Common myeloid progenitor, CD34-positive (primary cell): Measurements from ENCODE around the gene BEND7.

Experiments
- CTCF ChIA-PET: fragments of 350-600 bp; sonication (Branson Sonifier 250); formaldehyde crosslinking; loops from one replicate; lab custom pipeline; 2021; ENCODE audit warnings: antibody characterized with exemption; lab: Charles Lee
- POLR2A ChIA-PET: fragments of 350-600 bp; sonication (Branson Sonifier 250); formaldehyde crosslinking; loops from one replicate; lab custom pipeline; 2021; ENCODE audit warnings: antibody characterized with exemption; lab: Charles Lee
- DNase-seq, 3 donors: peaks; one replicate each; pipeline versions ENCODE4 v3.0.0 to v3.0.0-alpha.2; 2013
- H3K27ac ChIP-seq, 2 experiments: 1 replicate in 1 of 2; 2 replicates in 1 of 2; pipeline ENCODE4 v1.7.0; 2013; ENCODE audit warnings: inconsistent platforms in 2 of 2, low read length in 2 of 2, mild to moderate bottlenecking in 2 of 2, low read depth in 1 of 2, moderate library complexity in 1 of 2; ENCODE audit not compliant: severe bottlenecking in 2 of 2, insufficient read depth in 1 of 2, poor library complexity in 1 of 2
- H3K27me3 ChIP-seq, 5 experiments: replicated peaks in 2 of 5; 1 replicate in 3 of 5; 2 replicates in 2 of 5; pipeline versions ENCODE4 v1.6.1 to v1.7.0; 2013; ENCODE audit warnings: low read length in 4 of 5, mild to moderate bottlenecking in 2 of 5, moderate library complexity in 2 of 5, inconsistent platforms in 1 of 5; ENCODE audit not compliant: insufficient read depth in 5 of 5, control insufficient read depth in 4 of 5
- H3K36me3 ChIP-seq, 4 experiments: 1 replicate in 2 of 4; 2 replicates in 2 of 4; pipeline versions ENCODE4 v1.6.1 to v1.7.0; 2013; ENCODE audit warnings: low read length in 3 of 4, control low read depth in 1 of 4, mild to moderate bottlenecking in 1 of 4; ENCODE audit not compliant: control insufficient read depth in 4 of 4, insufficient read depth in 4 of 4
- H3K4me1 ChIP-seq, 4 experiments: 1 replicate in 3 of 4; 2 replicates in 1 of 4; pipeline versions ENCODE4 v1.6.1 to v1.7.1; 2013; ENCODE audit warnings: low read length in 3 of 4, mild to moderate bottlenecking in 3 of 4, control low read depth in 1 of 4, inconsistent platforms in 1 of 4, moderate library complexity in 1 of 4; ENCODE audit not compliant: control insufficient read depth in 4 of 4, insufficient read depth in 4 of 4; ENCODE audit errors: control extremely low read depth in 1 of 4
- H3K4me3 ChIP-seq, 7 experiments: 1 replicate in 4 of 7; 2 replicates in 3 of 7; pipeline versions ENCODE4 v1.5.1 to v1.7.0; 2013; ENCODE audit warnings: mild to moderate bottlenecking in 7 of 7, low read length in 6 of 7, moderate library complexity in 6 of 7, inconsistent platforms in 2 of 7, low read depth in 2 of 7, control low read depth in 1 of 7; ENCODE audit not compliant: insufficient read depth in 4 of 7, control insufficient read depth in 1 of 7; ENCODE audit errors: extremely low read depth in 1 of 7
- H3K9me3 ChIP-seq, 5 experiments: 1 replicate in 4 of 5; 2 replicates in 1 of 5; pipeline versions ENCODE4 v1.6.1 to v1.7.1; 2013; ENCODE audit warnings: low read length in 4 of 5, mild to moderate bottlenecking in 2 of 5, inconsistent platforms in 1 of 5, low read depth in 1 of 5, moderate library complexity in 1 of 5; ENCODE audit not compliant: control insufficient read depth in 4 of 5, insufficient read depth in 2 of 5; ENCODE audit errors: control extremely low read depth in 1 of 5
- WGBS: methylation state at CpG from one replicate; pipeline ENCODE4 v1.1.5; 2013; ENCODE audit not compliant: insufficient coverage; 5-methylcytosine and 5-hydroxymethylcytosine counted together

The BEND7 gene

DNA sequence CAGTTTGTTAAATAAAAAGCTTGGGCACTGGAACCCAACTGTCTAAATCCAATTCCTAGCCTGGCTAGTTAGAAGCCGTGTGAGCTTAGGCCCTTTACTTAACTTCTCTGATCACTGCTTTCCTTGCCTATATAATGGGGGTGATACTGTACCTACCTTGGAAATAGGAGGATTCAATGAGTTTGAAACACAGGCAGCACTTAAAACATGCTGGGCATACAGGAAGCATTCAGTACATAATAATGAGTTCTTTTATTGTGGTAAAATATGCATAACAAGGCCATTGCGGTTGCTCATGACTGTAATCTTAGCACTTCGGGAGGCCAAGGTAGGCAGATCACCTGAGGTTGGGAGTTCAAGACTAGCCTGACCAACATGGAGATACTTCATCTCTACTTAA, 133.3 kb downstream of the BEND7 start:
- POLR2A ChIA-PET: no interaction called here
- H3K4me1 ChIP-seq: no peaks in the 10 kb centered on the region
- CTCF ChIA-PET: no interaction called here
- H3K36me3 ChIP-seq: no peaks in the 10 kb centered on the region
- H3K27me3 ChIP-seq: no peaks in the 10 kb centered on the region
- WGBS: 93% methylated on average over 2 of the region's 3 CpGs
- H3K4me3 ChIP-seq: no peak overlapping the region
- DNase-seq: no peak
- H3K27ac ChIP-seq: no peak overlapping the region
- peaks cover 0 to 2% (median 0%) of the 10 kb centered on the region in 5 experiments for H3K9me3 ChIP-seq

GRCh38 chr10:13393640-13394039, 135.2 kb downstream of the BEND7 start:
- ChIA-PET POLR2A (interaction anchor here (0.6 kb wide), 1 partner anchor 41 kb away, joined by 3 read pairs; no protein-coding TSS in a partner anchor), CTCF (interaction anchor here (0.6 kb wide), 1 partner anchor 9 kb away, joined by 3 read pairs; no protein-coding TSS in a partner anchor)
- Histone ChIP-seq H3K27ac (no peak overlapping the region), H3K36me3 (no peaks in the 10 kb centered on the region), H3K9me3 (peaks cover 0 to 2% (median 0%) of the 10 kb centered on the region in 5 experiments), H3K4me1 (no peaks in the 10 kb centered on the region), H3K4me3 (no peak overlapping the region), H3K27me3 (no peaks in the 10 kb centered on the region)
- WGBS: no CpG with 5 or more reads among the region's 4 CpGs
- DNase-seq: no peak

- Histone ChIP-seq H3K4me1 (no peaks in the 10 kb centered on the region), H3K4me3 (no peak overlapping the region), H3K36me3 (no peaks in the 10 kb centered on the region), H3K9me3 (peaks cover 0 to 2% (median 0%) of the 10 kb centered on the region in 5 experiments), H3K27me3 (no peaks in the 10 kb centered on the region), H3K27ac (no peak overlapping the region)
- CTCF ChIA-PET: interaction anchor here (2.1 kb wide), 1 partner anchor 47 kb away, joined by 5 read pairs; no protein-coding TSS in a partner anchor
- no peak for DNase-seq
- WGBS: 93% methylated on average over 5 of the region's 5 CpGs
- POLR2A ChIA-PET: no interaction called here
Measured at GRCh38 chr10:13392701-13393100, 136.1 kb downstream of the BEND7 start.
